Measurements from ENCODE around the gene ALCAM.

ALCAM gene

GRCh38 chr3:105525531-105525930 lies 158.8 kb downstream of the ALCAM start:
- Histone ChIP-seq H3K36me3 (ENCODE audit: control insufficient read depth, low read depth, low read length) (no peaks in the 10 kb centered on the region), H3K9me3 (ENCODE audit: control insufficient read depth, low read depth, low read length) (no peaks in the 10 kb centered on the region), H3K9ac (ENCODE audit: low read length) (no peak overlapping the region), H3K27ac (ENCODE audit: low read length) (no peak overlapping the region), H3K4me1 (ENCODE audit: control insufficient read depth, low read depth, low read length) (peaks cover 9% of the 10 kb centered on the region), H3K27me3 (ENCODE audit: control insufficient read depth, insufficient read depth, low read length) (no peaks in the 10 kb centered on the region), H3K4me3 (ENCODE audit: low read length) (no peak overlapping the region)

DNA sequence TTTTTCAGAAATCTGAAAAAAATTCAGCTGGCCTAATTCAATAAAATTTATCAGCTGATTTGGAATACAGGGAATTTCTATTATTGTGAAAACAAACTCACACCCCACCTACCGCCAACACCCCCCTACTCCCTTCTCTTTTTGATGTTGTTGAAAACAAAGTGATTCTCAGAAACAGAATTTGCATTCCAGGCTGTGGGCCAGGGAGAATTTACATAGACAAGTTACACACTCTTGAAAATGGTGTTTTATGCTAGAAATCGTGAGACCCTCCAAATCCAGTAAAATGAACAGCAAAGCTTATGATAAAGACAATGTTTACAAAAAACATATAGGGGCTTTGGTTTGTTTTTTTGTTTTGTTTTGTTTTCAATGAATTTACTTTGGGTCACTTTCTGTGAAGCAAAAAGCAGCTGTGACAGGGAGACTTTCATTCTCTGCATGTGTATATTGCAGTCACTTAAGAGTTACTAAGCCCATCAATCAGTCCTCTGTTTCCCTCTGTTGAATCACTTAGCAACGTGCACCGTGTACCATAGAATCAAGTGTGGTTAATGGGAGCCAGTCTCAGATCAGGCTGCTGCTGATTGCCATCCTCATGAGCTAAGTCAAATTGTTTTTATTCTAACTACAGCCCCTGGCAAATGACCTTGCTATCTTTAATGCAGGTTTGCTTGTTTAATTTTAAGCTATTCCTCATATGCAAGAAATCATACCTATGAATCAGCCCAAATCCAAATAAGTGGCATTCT lies 159.8 kb downstream of the ALCAM start:
- Histone ChIP-seq H3K9me3 (ENCODE audit: control insufficient read depth, low read depth, low read length) (no peaks in the 10 kb centered on the region), H3K4me1 (ENCODE audit: control insufficient read depth, low read depth, low read length) (peaks cover 9% of the 10 kb centered on the region), H3K36me3 (ENCODE audit: control insufficient read depth, low read depth, low read length) (no peaks in the 10 kb centered on the region), H3K9ac (ENCODE audit: low read length) (no peak overlapping the region), H3K4me3 (ENCODE audit: low read length) (no peak overlapping the region), H3K27ac (ENCODE audit: low read length) (no peak overlapping the region), H3K27me3 (ENCODE audit: control insufficient read depth, insufficient read depth, low read length) (no peaks in the 10 kb centered on the region)

DNA sequence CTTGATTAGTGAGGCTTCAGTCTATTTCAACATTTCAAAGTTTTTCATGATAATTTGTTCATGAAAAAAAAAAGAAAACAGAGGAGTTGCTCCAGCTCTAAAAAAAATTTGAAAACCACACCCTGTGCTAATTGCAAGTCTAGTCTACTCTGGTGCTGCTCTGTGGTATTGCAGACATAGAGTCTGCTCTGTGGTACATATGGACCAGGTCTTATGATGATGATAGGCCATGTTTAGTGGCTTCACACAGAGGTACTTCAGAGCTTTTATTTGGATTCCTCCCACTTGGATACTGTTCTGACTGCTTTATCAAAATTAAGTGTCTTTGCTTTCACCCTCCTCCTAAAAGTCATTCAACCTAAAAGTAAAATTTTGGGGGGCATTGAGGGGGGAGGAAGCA lies 160.8 kb downstream of the ALCAM start:
- H3K4me1 ChIP-seq (ENCODE audit: control insufficient read depth, low read depth, low read length) = peaks cover 9% of the 10 kb centered on the region
- H3K27ac ChIP-seq (ENCODE audit: low read length) = no peak overlapping the region
- no peaks in the 10 kb centered on the region for H3K27me3 ChIP-seq (ENCODE audit: control insufficient read depth, insufficient read depth, low read length)
- H3K36me3 ChIP-seq (ENCODE audit: control insufficient read depth, low read depth, low read length) = no peaks in the 10 kb centered on the region
- no peak overlapping the region for H3K9ac ChIP-seq (ENCODE audit: low read length)
- no peaks in the 10 kb centered on the region for H3K9me3 ChIP-seq (ENCODE audit: control insufficient read depth, low read depth, low read length)
- H3K4me3 ChIP-seq (ENCODE audit: low read length) = no peak overlapping the region

GRCh38 chr3:105527949-105528348 lies 161.2 kb downstream of the ALCAM start:
- Histone ChIP-seq H3K4me3 (ENCODE audit: low read length) (no peak overlapping the region), H3K36me3 (ENCODE audit: control insufficient read depth, low read depth, low read length) (no peaks in the 10 kb centered on the region), H3K27me3 (ENCODE audit: control insufficient read depth, insufficient read depth, low read length) (no peaks in the 10 kb centered on the region), H3K9me3 (ENCODE audit: control insufficient read depth, low read depth, low read length) (no peaks in the 10 kb centered on the region), H3K9ac (ENCODE audit: low read length) (no peak overlapping the region), H3K4me1 (ENCODE audit: control insufficient read depth, low read depth, low read length) (peaks cover 9% of the 10 kb centered on the region), H3K27ac (ENCODE audit: low read length) (no peak overlapping the region)

GRCh38 chr3:105528955-105529354 lies 162.2 kb downstream of the ALCAM start:
- Histone ChIP-seq H3K27ac (ENCODE audit: low read length) (no peak overlapping the region), H3K27me3 (ENCODE audit: control insufficient read depth, insufficient read depth, low read length) (no peaks in the 10 kb centered on the region), H3K9ac (ENCODE audit: low read length) (no peak overlapping the region), H3K4me3 (ENCODE audit: low read length) (no peak overlapping the region), H3K36me3 (ENCODE audit: control insufficient read depth, low read depth, low read length) (no peaks in the 10 kb centered on the region), H3K9me3 (ENCODE audit: control insufficient read depth, low read depth, low read length) (no peaks in the 10 kb centered on the region), H3K4me1 (ENCODE audit: control insufficient read depth, low read depth, low read length) (peaks cover 9% of the 10 kb centered on the region)

DNA sequence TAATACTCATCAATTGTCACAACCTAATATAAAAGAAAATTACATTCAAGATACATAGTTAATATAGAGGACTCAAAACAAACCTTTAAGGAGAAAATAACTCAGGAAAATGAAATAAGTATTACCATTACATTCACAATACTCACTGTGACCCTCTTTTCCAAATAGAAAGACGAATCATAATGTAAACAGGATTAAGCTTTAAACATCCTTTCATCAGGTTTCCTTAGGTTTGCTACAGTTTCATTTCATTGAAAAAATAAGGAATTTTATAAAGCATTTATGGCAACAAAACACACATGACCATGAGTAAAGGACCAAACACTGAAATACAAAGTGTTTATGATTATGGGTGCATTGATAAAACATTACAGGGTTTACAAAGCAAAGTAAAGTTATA lies 162.7 kb downstream of the ALCAM start:
- no peaks in the 10 kb centered on the region for H3K27me3 ChIP-seq (ENCODE audit: control insufficient read depth, insufficient read depth, low read length)
- peaks cover 9% of the 10 kb centered on the region for H3K4me1 ChIP-seq (ENCODE audit: control insufficient read depth, low read depth, low read length)
- no peaks in the 10 kb centered on the region for H3K36me3 ChIP-seq (ENCODE audit: control insufficient read depth, low read depth, low read length)
- H3K9ac ChIP-seq (ENCODE audit: low read length) = no peak overlapping the region
- no peak overlapping the region for H3K4me3 ChIP-seq (ENCODE audit: low read length)
- no peak overlapping the region for H3K27ac ChIP-seq (ENCODE audit: low read length)
- H3K9me3 ChIP-seq (ENCODE audit: control insufficient read depth, low read depth, low read length) = no peaks in the 10 kb centered on the region

DNA sequence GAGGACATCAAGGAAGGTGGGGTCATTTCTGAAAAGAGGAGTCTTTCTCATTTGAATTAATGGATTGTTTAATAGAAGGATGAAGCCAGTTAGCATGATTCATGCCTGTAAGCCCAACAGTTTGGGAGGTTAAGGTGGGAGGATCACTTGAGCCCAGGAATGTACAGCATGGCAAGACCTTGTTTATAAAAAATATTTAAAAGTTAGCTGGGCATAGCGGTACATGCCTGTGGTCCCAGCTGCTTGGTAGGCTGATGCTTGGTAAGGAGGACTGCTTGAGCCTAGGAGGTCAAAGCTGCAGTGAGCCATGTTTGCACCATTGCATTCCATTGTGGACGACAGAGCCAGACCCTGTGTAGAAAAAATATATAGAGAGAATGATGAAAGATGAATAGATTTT lies 165.5 kb downstream of the ALCAM start:
- Histone ChIP-seq H3K9ac (ENCODE audit: low read length) (no peak overlapping the region), H3K9me3 (ENCODE audit: control insufficient read depth, low read depth, low read length) (no peaks in the 10 kb centered on the region), H3K4me1 (ENCODE audit: control insufficient read depth, low read depth, low read length) (no peaks in the 10 kb centered on the region), H3K36me3 (ENCODE audit: control insufficient read depth, low read depth, low read length) (no peaks in the 10 kb centered on the region), H3K27me3 (ENCODE audit: control insufficient read depth, insufficient read depth, low read length) (no peaks in the 10 kb centered on the region), H3K27ac (ENCODE audit: low read length) (no peak overlapping the region), H3K4me3 (ENCODE audit: low read length) (no peak overlapping the region)

DNA sequence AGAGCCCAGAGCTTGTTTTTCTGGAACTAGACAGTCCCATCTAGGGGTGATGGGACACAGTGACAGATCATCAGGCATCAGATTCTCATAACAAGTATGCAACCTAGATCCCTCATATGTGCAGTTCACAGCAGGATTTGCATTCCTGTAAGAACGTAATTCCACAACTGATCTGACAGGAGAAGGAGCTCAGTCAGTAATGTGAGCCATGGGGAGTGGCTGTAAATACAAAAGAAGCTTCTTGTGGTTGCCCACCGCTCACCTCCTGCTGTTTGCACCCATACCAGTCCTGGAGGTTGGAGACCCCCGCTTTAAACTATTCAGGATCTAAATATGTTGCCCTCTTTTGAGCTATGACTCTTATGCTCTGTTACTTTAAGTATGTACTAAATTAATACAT lies 167.3 kb downstream of the ALCAM start:
- Histone ChIP-seq H3K4me3 (ENCODE audit: low read length) (no peak overlapping the region), H3K36me3 (ENCODE audit: control insufficient read depth, low read depth, low read length) (no peaks in the 10 kb centered on the region), H3K27ac (ENCODE audit: low read length) (no peak overlapping the region), H3K9me3 (ENCODE audit: control insufficient read depth, low read depth, low read length) (no peaks in the 10 kb centered on the region), H3K4me1 (ENCODE audit: control insufficient read depth, low read depth, low read length) (no peaks in the 10 kb centered on the region), H3K27me3 (ENCODE audit: control insufficient read depth, insufficient read depth, low read length) (no peaks in the 10 kb centered on the region), H3K9ac (ENCODE audit: low read length) (no peak overlapping the region)

DNA sequence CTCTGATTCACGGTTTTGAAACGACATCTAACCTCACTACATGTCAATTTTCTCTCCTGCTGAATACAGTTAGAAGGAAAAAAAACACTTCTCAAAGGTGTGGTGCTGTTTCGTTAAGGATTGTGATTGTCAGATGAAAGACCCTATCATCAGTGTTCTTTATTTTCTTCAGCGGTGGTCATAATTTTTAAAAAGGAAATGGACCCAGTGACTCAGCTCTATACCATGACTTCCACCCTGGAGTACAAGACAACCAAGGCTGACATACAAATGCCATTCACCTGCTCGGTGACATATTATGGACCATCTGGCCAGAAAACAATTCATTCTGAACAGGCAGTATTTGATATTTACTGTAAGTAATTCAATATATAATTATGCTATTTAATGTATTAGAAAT lies 167.8 kb downstream of the ALCAM start:
- no peaks in the 10 kb centered on the region for H3K4me1 ChIP-seq (ENCODE audit: control insufficient read depth, low read depth, low read length)
- H3K27me3 ChIP-seq (ENCODE audit: control insufficient read depth, insufficient read depth, low read length) = no peaks in the 10 kb centered on the region
- no peak overlapping the region for H3K27ac ChIP-seq (ENCODE audit: low read length)
- no peaks in the 10 kb centered on the region for H3K36me3 ChIP-seq (ENCODE audit: control insufficient read depth, low read depth, low read length)
- no peak overlapping the region for H3K9ac ChIP-seq (ENCODE audit: low read length)
- no peaks in the 10 kb centered on the region for H3K9me3 ChIP-seq (ENCODE audit: control insufficient read depth, low read depth, low read length)
- H3K4me3 ChIP-seq (ENCODE audit: low read length) = no peak overlapping the region

DNA sequence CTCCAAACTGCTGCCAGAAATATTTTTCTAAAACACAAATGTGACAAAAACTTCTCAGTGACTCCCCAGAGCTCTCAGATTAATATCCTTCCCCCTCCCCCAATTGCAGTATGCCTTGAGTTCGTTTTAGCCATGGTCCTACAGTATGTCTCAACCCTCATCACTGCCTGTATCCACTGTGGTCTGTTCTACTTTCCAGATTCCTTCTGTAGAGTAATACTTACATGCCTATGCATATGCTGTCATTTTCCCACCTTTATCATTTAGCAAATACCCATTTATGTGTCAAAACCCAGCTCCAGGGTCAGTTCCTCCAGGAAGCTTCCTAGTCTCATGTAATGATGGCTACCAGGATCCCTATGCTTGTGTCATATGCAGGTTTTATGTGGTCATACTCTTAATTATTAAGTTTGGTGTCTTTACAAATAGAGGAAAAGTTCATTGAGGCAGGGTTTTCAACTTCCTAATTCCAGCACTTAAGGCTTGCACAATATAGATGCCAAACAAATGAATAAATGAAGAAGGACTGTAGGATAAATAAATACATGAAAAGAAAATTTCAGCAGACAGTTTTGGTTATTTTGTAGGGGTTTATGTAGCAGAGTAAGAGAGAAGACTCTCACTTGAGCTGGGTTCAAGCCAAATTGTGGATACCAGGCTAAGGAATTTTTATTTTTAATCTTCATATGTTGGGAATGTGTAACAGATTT lies 170.8 kb downstream of the ALCAM start:
- no peak overlapping the region for H3K4me3 ChIP-seq (ENCODE audit: low read length)
- H3K27me3 ChIP-seq (ENCODE audit: control insufficient read depth, insufficient read depth, low read length) = no peaks in the 10 kb centered on the region
- H3K27ac ChIP-seq (ENCODE audit: low read length) = no peak overlapping the region
- no peak overlapping the region for H3K9ac ChIP-seq (ENCODE audit: low read length)
- H3K4me1 ChIP-seq (ENCODE audit: control insufficient read depth, low read depth, low read length) = no peaks in the 10 kb centered on the region
- no peaks in the 10 kb centered on the region for H3K36me3 ChIP-seq (ENCODE audit: control insufficient read depth, low read depth, low read length)
- H3K9me3 ChIP-seq (ENCODE audit: control insufficient read depth, low read depth, low read length) = no peaks in the 10 kb centered on the region

GRCh38 chr3:105538483-105538882 lies 171.8 kb downstream of the ALCAM start:
- Histone ChIP-seq H3K9ac (ENCODE audit: low read length) (no peak overlapping the region), H3K4me1 (ENCODE audit: control insufficient read depth, low read depth, low read length) (no peaks in the 10 kb centered on the region), H3K9me3 (ENCODE audit: control insufficient read depth, low read depth, low read length) (no peaks in the 10 kb centered on the region), H3K27me3 (ENCODE audit: control insufficient read depth, insufficient read depth, low read length) (no peaks in the 10 kb centered on the region), H3K27ac (ENCODE audit: low read length) (no peak overlapping the region), H3K4me3 (ENCODE audit: low read length) (no peak overlapping the region), H3K36me3 (ENCODE audit: control insufficient read depth, low read depth, low read length) (no peaks in the 10 kb centered on the region)

- Histone ChIP-seq H3K9ac (ENCODE audit: low read length) (no peak overlapping the region), H3K36me3 (ENCODE audit: control insufficient read depth, low read depth, low read length) (no peaks in the 10 kb centered on the region), H3K27me3 (ENCODE audit: control insufficient read depth, insufficient read depth, low read length) (no peaks in the 10 kb centered on the region), H3K27ac (ENCODE audit: low read length) (no peak overlapping the region), H3K9me3 (ENCODE audit: control insufficient read depth, low read depth, low read length) (no peaks in the 10 kb centered on the region), H3K4me1 (ENCODE audit: control insufficient read depth, low read depth, low read length) (no peaks in the 10 kb centered on the region), H3K4me3 (ENCODE audit: low read length) (no peak overlapping the region)
Observed at GRCh38 chr3:105539897-105540296, 173.2 kb downstream of the ALCAM start.
